Motor neuron (in vitro differentiated cells): ENCODE measurements around the gene SLC25A51. TPM values are rescaled to one million over a fixed set of nuclear protein-coding genes. Genes with fewer than 3 reads are reported as not detected.

Experiments
- ATAC-seq, 8 experiments: fragments of 200-7000 bp; cut with Tn5 transposase; replicated peaks in 6 of 8; 2 replicates each; pipeline ENCODE4 v1.8.0; 2021; ENCODE audit warnings: mild to moderate bottlenecking in 8 of 8, moderate library complexity in 8 of 8
- H3K27ac ChIP-seq, 2 donors: fragments of 250-450 bp; sonication (Bioruptor Pico); 2 replicates each; pipeline ENCODE4 v1.9.0; 2021; ENCODE audit warnings: antibody characterized with exemption in 2 of 2, mild to moderate bottlenecking in 2 of 2, moderate library complexity in 1 of 2
- H3K4me1 ChIP-seq, 2 donors: fragments of 250-450 bp; sonication (Bioruptor Pico); replicated peaks in 1 of 2; 2 replicates each; pipeline ENCODE4 v1.6.1; 2021; ENCODE audit warnings: antibody characterized with exemption in 2 of 2, mild to moderate bottlenecking in 2 of 2, moderate library complexity in 1 of 2
- H3K4me3 ChIP-seq, 5 donors: fragments of 250-450 bp; sonication (Bioruptor Pico); 2 replicates each; pipeline ENCODE4 v1.9.0; 2021; ENCODE audit warnings: antibody characterized with exemption in 5 of 5, mild to moderate bottlenecking in 5 of 5, moderate library complexity in 4 of 5
- WGBS, 10 experiments: fragments of 450-650 bp; shearing (Covaris generic); methylation state at CpG; one replicate each; pipeline ENCODE4 v1.0.0; 2022; 5-methylcytosine and 5-hydroxymethylcytosine counted together
- in situ Hi-C, 9 experiments: fragments of 400-800 bp; cut with MboI; loops; one replicate each; pipeline ENCODE4 v1.15.0; 2021; ENCODE audit warnings: low sequenced_read_pairs in 9 of 9, low pct_unique_long_range_greater_than_20kb in 2 of 9; ENCODE audit not compliant: unreplicated experiment in 9 of 9
- total RNA-seq, 8 experiments: library from RNA; unstranded; fragments of 300-600 nt; gene quantifications; 2 replicates each; pipeline versions ENCODE4 v1.2.3 to v1.2.4, GENCODE V29; 2022

SLC25A51 gene
- total RNA-seq, 8 experiments from 2014 or later: 23.9 to 40.0 (median 29.5) TPM

DNA sequence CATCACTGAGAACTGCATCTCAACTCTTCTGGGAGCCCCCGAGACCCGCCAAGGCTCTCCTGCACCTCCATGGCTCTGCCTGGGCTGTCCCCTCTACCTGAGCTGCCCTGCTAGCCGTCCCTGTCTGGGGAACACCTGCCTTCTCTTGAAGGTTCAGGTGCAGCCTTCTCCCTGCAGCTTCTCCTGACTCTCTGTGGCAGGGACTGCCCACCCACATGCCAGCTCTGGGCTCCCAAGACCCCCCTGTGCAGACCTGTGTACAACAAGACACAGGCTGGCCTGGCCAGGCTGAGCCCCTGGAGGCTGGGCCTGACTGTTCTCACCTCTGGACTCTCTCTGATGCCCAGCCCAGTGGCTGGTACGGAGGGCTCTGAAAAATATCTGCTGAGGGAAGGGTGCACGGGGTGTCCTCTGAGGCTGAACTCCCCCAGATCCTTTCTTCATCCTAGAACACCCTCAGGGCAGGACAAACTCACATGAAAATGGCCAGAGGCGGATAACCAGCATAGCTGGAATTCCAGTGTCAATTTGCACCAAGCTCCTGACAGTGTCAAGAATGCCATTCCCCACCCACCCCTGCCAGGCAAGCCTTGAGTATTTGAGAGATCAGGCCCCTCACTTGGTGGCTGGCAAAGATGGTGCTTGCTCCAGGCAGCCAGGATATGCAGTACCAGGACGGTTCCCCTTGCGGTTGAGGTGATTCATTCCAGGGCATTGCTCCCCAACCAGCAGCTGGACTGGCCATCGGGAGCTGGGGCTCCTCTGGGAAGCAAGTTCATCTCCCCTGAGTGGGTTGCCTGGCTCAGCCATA, 40.9 kb upstream of the SLC25A51 start:
- Histone ChIP-seq H3K27ac (no peak overlapping the region), H3K4me1 (peaks cover 18 to 41% of the 10 kb centered on the region in 2 donors), H3K4me3 (no peak overlapping the region)
- in situ Hi-C loops: loop anchor here in 1 of 9 experiments (25.0 kb wide), 1 partner anchor 92 kb away; no protein-coding TSS in a partner anchor
- WGBS, 10 experiments: 85 to 88% methylated on average over 5 to 7 of the region's 9 CpGs; no CpG with 5 or more reads in 8 of the 10 experiments
- ATAC-seq: peak in 1 of 8 experiments; percentile 65

DNA sequence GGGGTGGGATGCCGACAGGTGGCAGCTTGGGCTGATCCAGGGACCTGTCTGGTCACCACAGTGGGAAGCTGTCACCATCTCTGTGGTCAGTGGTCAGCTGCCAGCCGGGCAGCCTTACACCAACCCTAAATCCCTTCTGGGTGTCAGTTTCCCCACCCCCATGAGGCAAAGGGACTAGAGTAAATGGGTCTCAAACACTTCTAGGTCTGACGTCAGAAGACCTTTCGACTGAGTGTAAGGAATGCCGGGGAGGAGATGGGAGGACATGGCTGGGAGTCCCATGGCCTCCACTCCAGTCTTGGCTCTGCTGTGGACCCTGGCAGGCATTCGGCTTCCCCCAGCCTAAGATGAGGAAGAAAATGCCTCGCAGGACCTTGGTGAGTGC, 40.3 kb upstream of the SLC25A51 start:
- in situ Hi-C loops: loop anchor here in 1 of 9 experiments (25.0 kb wide), 1 partner anchor 93 kb away; no protein-coding TSS in a partner anchor
- ATAC-seq: no peak

DNA sequence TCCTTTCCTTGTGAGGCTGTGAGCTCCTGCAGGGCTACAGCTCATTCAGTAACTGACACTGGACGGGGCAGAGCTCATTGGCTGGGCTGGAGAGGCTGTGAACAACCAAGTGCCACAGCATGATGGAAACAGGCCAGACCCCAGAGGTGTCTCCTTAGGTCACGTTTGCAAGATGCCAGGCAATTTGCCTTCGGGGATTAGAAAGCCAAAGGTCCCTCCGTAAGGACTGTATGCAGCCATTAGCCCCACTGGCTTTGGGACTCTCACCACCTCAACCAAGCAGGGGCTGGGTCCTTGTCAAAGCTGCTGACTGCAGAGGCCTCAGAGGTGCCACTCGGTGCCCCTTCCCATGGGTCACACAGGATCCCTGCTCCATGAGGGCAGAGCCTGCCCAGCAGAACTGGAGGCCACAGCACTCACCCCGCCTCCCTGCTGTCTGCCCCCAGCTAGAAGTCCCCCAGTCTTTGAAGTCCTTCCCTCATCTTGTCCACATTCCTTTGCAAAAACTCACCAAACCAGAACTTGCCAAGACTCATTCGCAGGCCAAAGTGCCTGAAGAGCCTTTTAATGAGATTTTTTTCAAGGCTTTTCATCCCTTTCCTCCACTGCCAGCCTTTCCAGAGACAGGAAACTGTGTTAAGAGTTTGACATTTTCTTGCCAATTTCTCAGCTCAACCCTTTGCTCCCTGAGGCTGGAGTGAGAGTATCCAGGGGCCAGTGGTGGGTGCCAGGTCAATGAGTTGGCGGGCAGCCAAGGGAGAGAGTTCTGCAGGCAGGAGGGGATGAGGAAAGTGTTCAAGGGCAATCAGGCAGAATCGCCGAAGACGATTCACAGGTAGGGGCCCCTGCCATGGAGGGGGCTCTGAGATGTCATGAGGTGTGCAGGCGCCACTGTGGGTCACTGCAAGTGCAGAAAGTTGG, 39.7 kb upstream of the SLC25A51 start:
- ATAC-seq: peak in 2 of 8 experiments; percentile 26 to 31
- Histone ChIP-seq H3K4me1 (peaks cover 27 to 50% of the 10 kb centered on the region in 2 donors), H3K27ac (no peak overlapping the region), H3K4me3 (no peak overlapping the region)
- 17 to 83% (median 73%) methylated on average over 3 to 6 of the region's 12 CpGs; no CpG with 5 or more reads in 3 of the 10 experiments for WGBS, 10 experiments
- in situ Hi-C loops: loop anchor here in 1 of 9 experiments (25.0 kb wide), 1 partner anchor 94 kb away; no protein-coding TSS in a partner anchor

More for the DNA sequence above, 40.3 kb upstream of the SLC25A51 start:
- Histone ChIP-seq H3K4me3 (no peak overlapping the region), H3K27ac (no peak overlapping the region), H3K4me1 (peaks cover 20 to 43% of the 10 kb centered on the region in 2 donors)
- WGBS, 10 experiments: 59 to 100% (median 77%) methylated on average over 1 to 5 of the region's 7 CpGs; no CpG with 5 or more reads in 4 of the 10 experiments

DNA sequence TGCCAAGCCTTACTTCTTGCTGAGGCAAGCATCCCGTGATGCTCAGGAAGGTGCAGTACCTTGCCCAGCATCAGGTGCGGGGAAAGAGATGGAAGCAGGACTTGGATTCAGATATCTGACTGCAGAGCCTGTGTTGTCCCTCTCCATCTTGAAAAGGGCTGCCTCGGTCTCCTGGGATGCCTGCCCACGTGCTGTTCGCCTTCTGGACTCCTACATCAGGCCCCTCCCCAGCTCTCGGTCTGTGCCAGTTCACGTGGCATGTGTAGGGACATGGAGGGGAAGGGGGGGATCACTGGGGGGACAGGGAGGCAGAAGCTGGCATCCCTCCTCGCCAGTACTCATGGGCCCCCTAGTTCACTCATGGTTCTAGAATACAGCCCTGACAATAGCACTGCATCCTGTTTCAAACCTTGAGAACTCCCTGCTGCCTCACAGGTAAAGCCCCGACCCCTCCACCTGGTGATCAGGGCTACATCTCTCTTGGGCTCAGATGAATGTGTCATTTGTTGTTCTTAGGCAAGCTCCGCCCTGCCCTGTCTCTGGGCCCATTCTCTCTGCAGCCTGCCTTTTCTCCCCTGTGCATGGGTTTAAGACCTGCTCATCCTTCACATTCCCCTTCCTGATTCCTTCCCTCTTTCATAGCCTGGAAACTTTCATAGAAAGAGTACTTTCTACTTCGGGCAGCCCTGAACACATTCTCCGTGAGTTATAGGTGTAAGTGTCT, 38.9 kb upstream of the SLC25A51 start:
- ATAC-seq: no peak
- in situ Hi-C loops: loop anchor here in 1 of 9 experiments (25.0 kb wide), 1 partner anchor 95 kb away; no protein-coding TSS in a partner anchor
- no peak overlapping the region for H3K4me3 ChIP-seq
- peak overlapping the region in 1 of 2 donors; percentile 26 for H3K27ac ChIP-seq
- H3K4me1 ChIP-seq: peaks cover 35 to 56% of the 10 kb centered on the region in 2 donors
- WGBS, 10 experiments: 40 to 100% (median 70%) methylated on average over 1 to 6 of the region's 12 CpGs

GRCh38 chr9:37941253-37941652, 37.3 kb upstream of the SLC25A51 start:
- in situ Hi-C loops: loop anchor here in 1 of 9 experiments (25.0 kb wide), 1 partner anchor 96 kb away; no protein-coding TSS in a partner anchor
- 80 to 100% (median 100%) methylated on average over 1 to 2 of the region's 2 CpGs; no CpG with 5 or more reads in 7 of the 10 experiments for WGBS, 10 experiments
- Histone ChIP-seq H3K4me1 (peaks cover 49 to 63% of the 10 kb centered on the region in 2 donors), H3K4me3 (no peak overlapping the region), H3K27ac (no peak overlapping the region)
- ATAC-seq: no peak

DNA sequence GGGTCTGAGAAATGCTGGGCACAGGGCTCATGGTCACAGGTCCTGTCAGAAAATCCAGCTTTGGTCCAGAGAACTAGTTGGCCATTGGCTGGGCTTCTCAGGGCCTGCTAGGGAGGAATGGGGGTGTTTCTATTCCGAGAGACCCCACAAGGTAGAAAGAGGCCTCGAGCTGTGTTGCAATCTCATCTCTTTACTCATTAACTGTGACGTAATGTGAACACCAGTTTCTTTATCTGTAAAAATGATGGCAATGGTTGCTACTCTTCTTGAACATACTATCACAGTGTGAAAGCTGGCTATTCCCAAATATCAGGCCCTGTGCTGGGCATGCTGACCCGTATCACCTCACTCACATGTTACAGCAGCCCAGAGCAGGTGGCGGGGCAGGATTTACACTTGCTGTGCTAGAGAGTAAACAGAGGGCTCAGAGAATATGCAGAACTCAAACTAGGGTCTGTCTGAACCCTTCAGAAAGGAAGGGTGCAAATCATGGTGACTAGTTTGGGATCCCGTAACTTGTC, 35.7 kb upstream of the SLC25A51 start:
- in situ Hi-C loops: loop anchor here in 1 of 9 experiments (25.0 kb wide), 1 partner anchor 98 kb away; no protein-coding TSS in a partner anchor
- 71 to 100% (median 88%) methylated on average over 1 to 5 of the region's 6 CpGs; no CpG with 5 or more reads in 4 of the 10 experiments for WGBS, 10 experiments
- Histone ChIP-seq H3K4me1 (peaks cover 52 to 63% of the 10 kb centered on the region in 2 donors), H3K27ac (no peak overlapping the region), H3K4me3 (no peak overlapping the region)
- ATAC-seq: no peak

DNA sequence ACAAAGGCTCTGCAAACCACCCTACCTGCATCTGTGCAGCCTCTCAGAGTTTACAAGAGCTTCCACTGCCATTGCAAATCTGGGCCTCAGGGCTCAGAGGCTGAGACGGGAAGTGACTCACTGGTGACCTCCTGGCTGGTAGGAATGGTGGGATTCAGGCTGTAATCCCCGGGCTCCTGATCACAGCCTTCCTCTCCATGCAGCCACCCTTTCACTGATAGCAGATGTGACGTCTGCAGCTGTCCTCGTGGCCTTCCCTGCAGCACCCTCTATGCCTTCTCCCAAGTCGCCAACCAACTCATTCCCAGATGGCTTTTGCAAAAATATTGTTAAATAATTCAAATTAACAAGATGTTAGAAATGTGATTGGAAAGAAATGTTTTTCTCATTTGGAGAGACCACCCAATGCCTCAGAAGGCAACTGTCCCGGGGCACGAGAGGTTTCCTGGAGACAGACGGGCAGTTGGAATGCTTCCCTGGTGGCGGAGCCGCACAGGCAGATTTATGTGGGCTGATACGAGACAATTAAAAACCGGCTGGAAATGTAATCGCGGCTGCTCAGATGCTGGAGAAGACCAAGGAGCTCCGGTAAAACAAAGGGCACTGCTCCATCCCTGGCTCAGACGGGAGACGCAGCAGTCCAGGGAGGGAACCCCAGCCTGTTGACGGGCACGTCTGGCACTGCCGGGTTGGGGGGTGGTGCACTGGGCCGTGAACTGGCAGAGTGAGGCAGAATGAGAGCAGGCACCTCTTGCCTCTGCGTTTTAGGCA, 34.4 kb upstream of the SLC25A51 start:
- H3K4me3 ChIP-seq: no peak overlapping the region
- in situ Hi-C loops: loop anchor here in 1 of 9 experiments (25.0 kb wide), 1 partner anchor 99 kb away; no protein-coding TSS in a partner anchor
- peaks cover 52 to 55% of the 10 kb centered on the region in 2 donors for H3K4me1 ChIP-seq
- 0 to 59% (median 39%) methylated on average over 1 to 10 of the region's 22 CpGs; no CpG with 5 or more reads in 2 of the 10 experiments for WGBS, 10 experiments
- ATAC-seq: peak; percentile 44 to 81 (median 73)
- peak overlapping the region; percentile 52 to 81 for H3K27ac ChIP-seq

GRCh38 chr9:37937366-37937765, 33.4 kb upstream of the SLC25A51 start:
- in situ Hi-C loops: loop anchor here in 1 of 9 experiments (25.0 kb wide), 1 partner anchor 100 kb away; no protein-coding TSS in a partner anchor
- WGBS, 10 experiments: 40 to 88% (median 71%) methylated on average over 1 to 9 of the region's 9 CpGs; no CpG with 5 or more reads in 1 of the 10 experiments
- no peak overlapping the region for H3K4me3 ChIP-seq
- H3K27ac ChIP-seq: peak overlapping the region; percentile 21 to 81
- H3K4me1 ChIP-seq: peaks cover 45 to 46% of the 10 kb centered on the region in 2 donors
- ATAC-seq: peak in 1 of 8 experiments; percentile 44

DNA sequence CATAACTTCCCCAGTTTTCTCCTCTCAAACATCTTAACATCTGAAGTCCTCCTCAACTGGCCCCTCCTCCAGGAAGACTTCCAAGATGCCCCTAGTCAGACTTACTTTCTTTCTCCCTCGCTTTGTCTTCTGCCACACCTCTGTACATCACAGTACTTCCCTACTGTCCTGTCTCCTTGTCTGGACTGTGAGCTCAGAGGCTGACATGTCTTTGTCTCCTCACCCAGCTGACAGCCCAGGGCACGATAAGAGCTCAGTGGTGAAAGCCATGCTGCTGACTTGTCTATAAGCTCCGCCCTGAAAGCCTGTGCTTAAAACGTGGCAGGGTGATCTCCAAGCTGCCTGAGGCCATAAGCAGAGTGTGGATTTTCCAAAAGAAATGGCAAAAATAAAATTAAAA, 33.0 kb upstream of the SLC25A51 start:
- peak; percentile 48 to 75 (median 62) for ATAC-seq
- 10 to 57% (median 31%) methylated on average over 2 to 4 of the region's 4 CpGs; no CpG with 5 or more reads in 2 of the 10 experiments for WGBS, 10 experiments
- no peak overlapping the region for H3K4me3 ChIP-seq
- in situ Hi-C loops: loop anchor here in 1 of 9 experiments (25.0 kb wide), 1 partner anchor 100 kb away; no protein-coding TSS in a partner anchor
- H3K27ac ChIP-seq: peak overlapping the region in 1 of 2 donors; percentile 81
- H3K4me1 ChIP-seq: peaks cover 41 to 42% of the 10 kb centered on the region in 2 donors

DNA sequence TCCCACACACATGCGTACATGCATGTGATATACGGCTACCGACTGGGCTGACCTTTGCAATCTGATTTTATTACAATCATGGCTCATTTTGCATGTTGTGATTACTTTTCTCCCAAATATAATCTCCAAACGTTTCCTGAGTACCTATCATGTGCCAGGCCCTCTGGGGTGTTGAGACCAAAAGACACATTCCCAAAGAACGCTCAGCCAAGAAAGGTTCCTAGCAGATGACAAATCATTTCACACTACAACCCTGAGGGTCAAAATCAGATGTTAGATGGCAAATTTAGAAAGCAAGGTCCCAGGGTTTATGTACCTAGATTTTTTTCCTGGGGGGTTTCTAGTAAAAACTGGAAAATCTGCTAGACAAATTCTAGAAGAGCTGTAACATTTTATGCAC, 32.4 kb upstream of the SLC25A51 start:
- Histone ChIP-seq H3K4me3 (no peak overlapping the region), H3K4me1 (peaks cover 35 to 36% of the 10 kb centered on the region in 2 donors), H3K27ac (no peak overlapping the region)
- 0 to 100% (median 82%) methylated on average over 1 to 5 of the region's 5 CpGs; no CpG with 5 or more reads in 3 of the 10 experiments for WGBS, 10 experiments
- in situ Hi-C loops: loop anchor here in 1 of 9 experiments (25.0 kb wide), 1 partner anchor 101 kb away; no protein-coding TSS in a partner anchor
- ATAC-seq: no peak

- Histone ChIP-seq H3K27ac (no peak overlapping the region), H3K4me1 (peaks cover 30 to 34% of the 10 kb centered on the region in 2 donors), H3K4me3 (no peak overlapping the region)
- no peak for ATAC-seq
- in situ Hi-C loops: loop anchor here in 1 of 9 experiments (25.0 kb wide), 1 partner anchor 102 kb away; no protein-coding TSS in a partner anchor
- 0 to 98% (median 79%) methylated on average over 1 to 8 of the region's 14 CpGs; no CpG with 5 or more reads in 4 of the 10 experiments for whole genome bisulfite sequencing, 10 experiments
Measured at GRCh38 chr9:37935096-37935495, 31.2 kb upstream of the SLC25A51 start.
